ENCODE data around the gene PAQR7.

PAQR7 gene

DNA sequence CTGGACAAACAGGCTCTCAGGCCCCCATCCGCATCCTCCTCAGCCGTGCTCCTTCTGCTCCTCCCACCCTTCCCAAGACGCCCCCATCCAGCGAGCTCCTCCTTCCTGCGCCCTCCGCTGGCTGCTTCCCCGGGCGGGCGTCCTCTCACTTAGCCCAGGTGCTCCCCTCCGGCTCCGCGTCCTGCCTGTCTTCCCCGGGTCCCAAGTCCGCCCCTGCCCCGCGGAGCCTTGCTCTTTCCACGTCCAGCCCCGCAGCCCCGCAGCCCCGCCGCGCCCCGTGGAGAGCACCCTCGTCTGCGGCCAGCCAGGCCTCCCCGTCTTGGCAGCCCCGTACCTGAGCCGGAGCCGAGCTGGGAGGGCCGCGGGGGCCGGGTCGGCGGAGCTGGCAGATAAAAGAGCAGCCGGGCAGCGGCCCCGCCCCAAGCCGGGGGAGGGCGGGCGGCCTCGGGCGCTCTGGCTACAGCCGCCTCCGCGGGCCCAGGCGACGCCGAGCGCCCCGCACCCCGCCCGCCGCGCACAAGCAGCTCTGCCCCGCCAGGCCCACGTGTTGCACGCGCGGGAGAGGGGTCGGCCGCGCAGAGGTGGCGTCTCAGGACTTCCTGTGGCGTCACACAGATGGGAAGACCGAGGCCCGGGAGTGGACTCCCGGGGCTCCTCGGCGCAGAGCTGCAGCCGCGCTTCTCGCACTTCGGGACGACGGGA lies at the start of gene PAQR7:
Gene PAQR7 (minus strand): TSS at position 555 of the 702 bp plus-strand sequence. CDS start 11,869 bp downstream, outside the sequence.
- DNase-seq, result peak; percentile 74

GRCh38 chr1:25924454-25924853 lies 48.9 kb upstream of the PAQR7 start:
- DNase-seq, result no peak

DNA sequence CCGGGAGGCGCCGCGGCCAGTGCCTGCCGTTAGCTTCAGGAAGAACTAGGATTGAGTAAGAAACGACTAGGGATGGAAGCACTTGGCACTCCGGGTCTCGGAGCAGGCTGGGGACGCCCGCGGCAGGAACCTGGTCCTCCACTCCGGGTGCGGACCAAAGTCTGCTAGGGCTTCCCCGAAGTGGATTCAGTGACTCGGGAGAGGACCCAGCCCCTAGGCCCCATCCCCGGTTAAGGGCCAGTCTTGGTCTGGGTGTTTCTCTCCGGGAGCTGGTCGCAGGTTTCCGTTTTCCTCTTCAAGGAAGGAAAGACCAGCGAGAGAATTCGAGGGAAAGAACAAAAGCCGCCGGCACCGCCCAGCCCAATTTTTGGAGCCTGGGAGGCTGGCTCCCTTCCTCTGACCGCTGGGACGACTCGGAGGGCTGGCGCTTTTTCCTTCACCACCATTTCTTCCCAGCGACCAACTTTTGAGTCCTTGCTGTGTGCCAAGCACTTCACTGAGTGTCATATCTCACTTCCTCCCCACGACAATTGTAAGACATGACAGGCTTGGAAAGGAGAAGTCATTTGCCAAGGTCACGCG lies 47.6 kb upstream of the PAQR7 start:
- peak; percentile 16 for DNase-seq

DNA sequence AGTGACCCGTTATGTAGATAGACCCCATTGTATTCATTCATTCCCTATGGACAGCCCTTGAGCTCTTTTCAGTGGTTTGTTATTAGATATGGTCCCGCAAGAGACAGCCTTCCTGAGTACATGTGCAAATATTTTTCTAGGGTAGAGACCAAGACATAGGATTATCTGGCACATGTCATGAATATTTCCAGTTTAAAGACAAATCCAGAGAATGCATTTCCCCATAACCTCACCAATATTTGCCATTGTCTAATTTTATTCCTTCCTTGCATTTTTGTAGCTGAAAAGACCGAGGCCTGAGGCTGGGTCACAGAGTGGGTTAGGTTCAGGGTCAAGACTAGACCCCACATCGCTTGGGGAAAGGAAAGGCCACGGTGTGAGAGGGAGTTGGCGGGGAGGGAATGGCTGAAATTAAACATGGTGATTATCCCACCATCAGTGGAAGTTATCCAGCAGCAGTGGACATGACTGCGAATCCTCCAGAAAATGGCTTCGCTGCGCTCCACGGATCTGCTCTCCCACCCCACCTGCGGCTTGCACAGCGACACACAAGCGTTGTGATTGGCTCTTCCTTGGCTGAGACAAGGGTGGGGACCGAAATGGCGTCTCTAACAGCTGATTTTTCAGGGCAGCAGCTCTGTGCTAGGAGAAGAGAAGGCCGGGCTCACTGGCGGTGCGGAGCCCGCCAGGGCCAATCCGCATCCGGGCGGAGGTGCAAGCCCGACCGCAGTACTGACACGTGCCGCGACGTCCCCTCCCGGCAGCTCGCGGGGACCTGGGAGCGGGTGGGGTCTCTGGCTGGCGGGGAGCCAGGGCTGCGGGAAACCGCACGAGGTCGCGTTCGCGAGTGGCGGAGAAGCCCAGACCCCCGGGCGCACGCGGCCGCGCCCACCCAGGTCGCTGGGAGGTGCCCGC lies 46.8 kb upstream of the PAQR7 start:
- DNase-seq, result peak; percentile 71

- no peak for DNase-seq
These were observed 43.1 kb upstream of the PAQR7 start for GRCh38 chr1:25918615-25919014.

DNA sequence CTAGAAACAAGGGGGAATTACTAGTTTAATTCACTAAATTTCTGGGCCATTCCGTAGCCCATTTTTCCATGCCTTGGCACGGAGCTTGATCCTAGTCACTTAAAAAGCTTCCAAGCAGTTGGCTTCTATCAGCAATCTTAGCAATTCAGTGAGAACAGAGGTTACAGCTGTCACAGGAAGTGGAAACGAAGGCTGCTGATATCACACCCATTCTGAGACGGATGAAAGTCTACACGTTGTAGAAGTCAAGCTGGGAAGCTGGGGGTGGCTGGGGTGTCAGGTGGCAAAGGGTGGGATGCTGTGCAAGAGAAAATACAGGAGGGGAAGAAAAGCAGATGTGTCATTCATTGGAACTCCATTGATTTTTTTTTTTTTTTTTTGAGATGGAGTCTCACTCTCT lies 42.5 kb upstream of the PAQR7 start:
- peak; percentile 41 for DNase-seq

GRCh38 chr1:25916460-25916859 lies 41.0 kb upstream of the PAQR7 start:
- DNase-seq, result no peak

DNA sequence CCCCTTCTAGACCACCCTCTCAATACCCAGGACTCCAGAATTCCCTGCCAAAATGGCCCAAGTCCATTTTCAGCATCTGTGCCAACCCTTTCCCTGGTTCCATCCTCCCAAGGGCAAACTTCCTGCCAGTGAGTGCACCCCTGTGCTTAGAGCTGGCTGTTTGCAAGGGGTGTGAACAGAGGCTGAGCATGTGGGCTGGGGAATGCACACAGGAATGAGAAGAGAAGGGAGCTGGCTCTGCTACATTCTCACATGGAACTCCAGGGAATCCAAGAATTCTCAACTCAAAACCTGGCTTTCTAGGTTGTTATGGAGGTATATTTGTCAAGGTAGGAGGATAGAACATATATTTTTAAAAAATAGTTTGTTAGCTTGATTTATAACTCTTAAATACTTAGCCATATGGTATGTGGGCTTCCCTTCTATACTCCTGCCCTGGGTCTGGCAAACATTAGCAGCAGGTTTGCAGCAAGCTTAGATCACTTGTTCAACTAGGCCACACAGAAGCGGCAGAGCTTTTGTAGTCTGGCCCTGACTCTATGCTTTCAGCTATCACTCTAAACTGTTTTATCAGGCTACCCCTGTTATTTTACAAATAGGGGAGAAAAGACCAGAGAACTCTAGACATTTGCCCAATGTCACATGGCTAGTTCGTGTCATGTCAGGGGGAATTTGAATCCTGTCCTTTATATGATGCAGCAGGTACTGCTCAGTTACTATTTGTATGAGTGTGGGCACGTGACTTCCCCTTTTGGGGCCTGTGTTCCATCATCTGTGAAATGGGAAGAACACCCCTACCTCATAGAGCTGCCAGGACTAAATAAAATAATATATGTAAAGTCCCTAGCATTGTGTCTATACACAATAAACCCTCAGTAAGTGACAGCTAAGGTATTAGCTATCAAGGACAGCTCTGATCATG lies 38.8 kb upstream of the PAQR7 start:
- DNase-seq, result no peak

- no peak for DNase-seq
These were observed 37.7 kb upstream of the PAQR7 start for GRCh38 chr1:25913206-25913605.

DNA sequence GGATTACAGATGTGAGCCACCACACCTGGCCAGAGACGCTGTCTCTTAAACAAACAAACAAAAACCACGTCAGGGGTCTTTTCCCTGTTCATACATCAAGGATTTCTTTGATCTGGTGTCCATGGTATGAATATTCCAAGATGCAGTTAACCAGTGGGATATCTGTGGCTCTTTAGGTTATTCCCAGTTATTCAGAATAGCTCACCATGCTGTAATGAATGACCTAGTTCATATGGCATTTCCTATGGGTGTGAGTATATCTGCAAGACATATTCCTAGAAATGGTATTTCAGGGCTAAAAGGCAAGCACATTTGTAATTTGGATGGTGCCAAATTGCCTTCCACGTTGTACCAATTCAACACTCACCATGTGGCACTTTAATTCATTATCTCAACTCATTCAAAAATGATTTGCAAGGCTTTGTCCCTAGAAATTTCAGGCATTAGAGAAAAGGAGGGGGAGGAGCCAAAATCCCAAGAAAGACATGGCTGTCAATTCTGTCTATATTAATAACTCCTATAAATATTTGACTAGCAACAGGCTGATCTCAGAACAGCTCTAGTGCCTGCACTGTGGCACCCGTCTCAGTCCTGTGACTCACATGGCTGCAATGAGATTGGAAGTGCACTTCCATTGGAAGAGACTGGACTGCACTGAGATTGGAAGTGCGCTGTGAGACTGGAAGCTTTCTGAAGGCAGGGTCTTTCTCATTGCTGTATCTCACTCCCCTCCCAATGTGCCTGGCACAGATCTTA lies 36.7 kb upstream of the PAQR7 start:
- DNase-seq, result no peak

- no peak for DNase-seq
These were observed 35.7 kb upstream of the PAQR7 start for GRCh38 chr1:25911162-25911561.

- no peak for DNase-seq
These were observed 33.5 kb upstream of the PAQR7 start for GRCh38 chr1:25909040-25909439.

GRCh38 chr1:25908161-25908560 lies 32.7 kb upstream of the PAQR7 start:
- DNase-seq, result no peak

- DNase-seq, result no peak
These were observed 32.1 kb upstream of the PAQR7 start for GRCh38 chr1:25907601-25908000.

DNA sequence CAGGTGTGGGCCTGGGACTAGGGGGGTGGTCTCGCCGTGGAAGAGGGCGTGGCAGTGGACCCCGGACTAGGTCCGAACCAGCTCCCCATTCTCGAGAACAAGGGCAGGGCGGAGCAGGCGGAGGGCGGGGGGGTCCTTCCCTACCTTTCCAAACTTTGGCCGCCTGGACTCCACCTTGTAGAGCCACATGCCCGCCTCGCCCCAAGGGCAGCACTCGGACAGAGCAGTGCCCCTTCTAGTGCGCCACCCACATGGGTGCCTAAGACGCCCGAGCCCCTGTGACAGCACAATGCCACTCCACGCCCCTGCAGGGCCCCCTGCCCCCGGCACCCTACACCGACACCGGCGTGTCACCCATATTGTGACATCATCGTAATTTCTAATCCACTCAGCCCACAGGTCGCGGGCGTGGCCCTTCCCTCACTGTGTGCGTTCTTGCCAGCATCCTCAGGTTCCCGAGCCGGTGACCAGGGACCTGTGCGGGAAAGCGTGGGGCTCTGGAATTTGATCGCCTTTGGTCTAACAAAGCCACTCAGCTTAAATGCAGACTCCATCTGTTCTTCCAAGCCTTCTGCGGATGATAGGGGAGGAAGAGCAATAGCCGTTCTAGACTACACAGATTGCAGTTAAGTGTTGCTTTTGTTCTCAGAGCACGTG lies 31.3 kb upstream of the PAQR7 start:
- DNase-seq, result peak; percentile 52

- DNase-seq, result peak; percentile 94
These were observed 30.5 kb upstream of the PAQR7 start, which contains the start of gene STMN1 for GRCh38 chr1:25905680-25906643. STMN1 (minus strand) TSS chr1:25906419; CDS start chr1:25904676, 1,743 bp downstream.

GRCh38 chr1:25904943-25905679 lies 29.6 kb upstream of the PAQR7 start:
- DNase-seq, result peak; percentile 98

DNA sequence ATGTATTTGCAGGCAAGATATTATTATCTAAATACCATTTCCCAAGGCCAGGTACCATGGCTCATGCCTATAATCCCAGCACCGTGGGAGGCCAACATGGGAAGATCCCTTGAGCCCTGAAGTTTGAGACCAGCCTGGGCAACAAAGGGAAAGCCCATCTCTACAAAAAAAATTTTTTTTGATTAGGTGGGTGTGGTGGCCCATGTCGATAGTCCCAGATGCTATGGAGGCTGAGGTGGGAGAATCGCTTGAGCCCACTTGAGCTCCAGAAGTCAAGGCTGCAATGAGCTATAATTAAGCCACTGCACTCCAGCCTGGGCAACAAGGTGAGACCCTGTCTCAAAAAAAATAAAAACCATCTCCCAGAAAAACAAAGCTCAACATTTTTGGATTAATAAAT lies 28.5 kb upstream of the PAQR7 start:
- no peak for DNase-seq

GRCh38 chr1:25902462-25902861 lies 27.0 kb upstream of the PAQR7 start:
- DNase-seq, result no peak

Measured in CD4-positive, alpha-beta T cell treated with Interleukin-17A for 4 hours (primary cell).